OCI-LY1 (cell line): ENCODE data around the gene EIF3J.

ENCODE experiments used
- EZH2 ChIP-seq: fragments of 200-600 bp; sonication (generic), shearing (Covaris generic); IDR thresholded peaks from 2 replicates; pipeline ENCODE4 v1.8.0; 2017; ENCODE audit warnings: borderline replicate concordance, mixed run types, mild to moderate bottlenecking, antibody characterized with exemption, low read length, moderate library complexity, mixed read lengths
- TF ChIP-seq, protein P1 (sequence below): fragments of 200-600 bp; sonication (generic), shearing (Covaris generic); IDR thresholded peaks from 2 replicates; pipeline ENCODE4 v1.5.1; 2017; ENCODE audit warnings: mild to moderate bottlenecking, antibody characterized with exemption, low read length, moderate library complexity, mixed read lengths

DNA sequence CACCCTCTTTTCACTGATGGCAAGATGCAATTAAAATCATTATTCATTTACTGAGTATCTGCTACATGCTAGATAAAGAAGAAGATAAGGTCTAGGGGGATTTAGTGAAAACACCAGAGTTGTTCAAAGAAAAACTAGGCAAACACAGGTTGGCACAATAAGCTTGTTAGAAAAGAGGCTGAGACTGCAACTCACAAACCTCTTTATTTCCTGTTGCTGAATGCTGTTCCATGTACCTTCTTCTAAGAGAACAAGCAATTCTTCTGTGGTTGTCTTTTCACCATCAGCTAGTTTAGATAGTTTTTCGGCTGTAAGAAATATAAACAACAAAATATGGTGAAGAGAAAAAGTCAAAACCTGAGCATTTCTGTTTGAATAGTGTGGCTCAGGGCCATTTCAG is 61.1 kb downstream of the EIF3J start:
- TF ChIP-seq, protein P1, sequence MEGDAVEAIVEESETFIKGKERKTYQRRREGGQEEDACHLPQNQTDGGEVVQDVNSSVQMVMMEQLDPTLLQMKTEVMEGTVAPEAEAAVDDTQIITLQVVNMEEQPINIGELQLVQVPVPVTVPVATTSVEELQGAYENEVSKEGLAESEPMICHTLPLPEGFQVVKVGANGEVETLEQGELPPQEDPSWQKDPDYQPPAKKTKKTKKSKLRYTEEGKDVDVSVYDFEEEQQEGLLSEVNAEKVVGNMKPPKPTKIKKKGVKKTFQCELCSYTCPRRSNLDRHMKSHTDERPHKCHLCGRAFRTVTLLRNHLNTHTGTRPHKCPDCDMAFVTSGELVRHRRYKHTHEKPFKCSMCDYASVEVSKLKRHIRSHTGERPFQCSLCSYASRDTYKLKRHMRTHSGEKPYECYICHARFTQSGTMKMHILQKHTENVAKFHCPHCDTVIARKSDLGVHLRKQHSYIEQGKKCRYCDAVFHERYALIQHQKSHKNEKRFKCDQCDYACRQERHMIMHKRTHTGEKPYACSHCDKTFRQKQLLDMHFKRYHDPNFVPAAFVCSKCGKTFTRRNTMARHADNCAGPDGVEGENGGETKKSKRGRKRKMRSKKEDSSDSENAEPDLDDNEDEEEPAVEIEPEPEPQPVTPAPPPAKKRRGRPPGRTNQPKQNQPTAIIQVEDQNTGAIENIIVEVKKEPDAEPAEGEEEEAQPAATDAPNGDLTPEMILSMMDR: no peak
- no peak for TF ChIP-seq EZH2
